ENCODE measurements around the gene MMP7.
A peak's percentile ranks its signal among the peaks of the same experiment; 100 is the strongest.

MMP7 gene

GRCh38 chr11:102559839-102560238 lies 29.3 kb upstream of the MMP7 start:
- FAIRE-seq (peak; percentile 75), DNase-seq (ENCODE audit: insufficient read length) (no peak)
- TF ChIP-seq TAF1 (IDR thresholded peaks at IDR 0.05; ENCODE audit: borderline replicate concordance, low read depth, low read length) (no peak), POLR2AphosphoS5 (IDR thresholded peaks at IDR 0.05; ENCODE audit: low read depth, low read length) (no peak), POLR2A (IDR thresholded peaks at IDR 0.05; ENCODE audit: low read depth, low read length) (no peak)

GRCh38 chr11:102555091-102555490 lies 24.5 kb upstream of the MMP7 start:
- DNase-seq (ENCODE audit: insufficient read length) (no peak), FAIRE-seq (peak; percentile 50)
- TF ChIP-seq POLR2A (IDR thresholded peaks at IDR 0.05; ENCODE audit: low read depth, low read length) (no peak), POLR2AphosphoS5 (IDR thresholded peaks at IDR 0.05; ENCODE audit: low read depth, low read length) (no peak), TAF1 (IDR thresholded peaks at IDR 0.05; ENCODE audit: borderline replicate concordance, low read depth, low read length) (no peak)

GRCh38 chr11:102553835-102554282 lies 23.3 kb upstream of the MMP7 start:
- TF ChIP-seq POLR2AphosphoS5 (IDR thresholded peaks at IDR 0.05; ENCODE audit: low read depth, low read length): peak; percentile 53; the same call in 1 of the 2 replicates
- peak; percentile 60; the same call in 1 of the 2 replicates for TF ChIP-seq TAF1 (IDR thresholded peaks at IDR 0.05; ENCODE audit: borderline replicate concordance, low read depth, low read length)
- TF ChIP-seq POLR2A (IDR thresholded peaks at IDR 0.05; ENCODE audit: low read depth, low read length): peak; percentile 51; the same call in 1 of the 2 replicates
- DNase-seq (ENCODE audit: insufficient read length) (no peak), FAIRE-seq (peak; percentile 98)

GRCh38 chr11:102552447-102553194 lies 22.1 kb upstream of the MMP7 start:
- TF ChIP-seq TAF1 (IDR thresholded peaks at IDR 0.05; ENCODE audit: borderline replicate concordance, low read depth, low read length) (no peak), POLR2A (IDR thresholded peaks at IDR 0.05; ENCODE audit: low read depth, low read length) (no peak), POLR2AphosphoS5 (IDR thresholded peaks at IDR 0.05; ENCODE audit: low read depth, low read length) (no peak)
- DNase-seq (ENCODE audit: insufficient read length): no peak
- FAIRE-seq: peak; percentile 80

GRCh38 chr11:102552020-102552419 lies 21.5 kb upstream of the MMP7 start:
- DNase-seq (ENCODE audit: insufficient read length): no peak
- no peak for FAIRE-seq
- TF ChIP-seq POLR2A (IDR thresholded peaks at IDR 0.05; ENCODE audit: low read depth, low read length): no peak
- TF ChIP-seq POLR2AphosphoS5 (IDR thresholded peaks at IDR 0.05; ENCODE audit: low read depth, low read length): no peak
- no peak for TF ChIP-seq TAF1 (IDR thresholded peaks at IDR 0.05; ENCODE audit: borderline replicate concordance, low read depth, low read length)

GRCh38 chr11:102551169-102551781 lies 20.7 kb upstream of the MMP7 start:
- FAIRE-seq (peak; percentile 91), DNase-seq (ENCODE audit: insufficient read length) (no peak)
- TF ChIP-seq POLR2AphosphoS5 (IDR thresholded peaks at IDR 0.05; ENCODE audit: low read depth, low read length) (peak; percentile 28; the same call in 1 of the 2 replicates), TAF1 (IDR thresholded peaks at IDR 0.05; ENCODE audit: borderline replicate concordance, low read depth, low read length) (no peak), POLR2A (IDR thresholded peaks at IDR 0.05; ENCODE audit: low read depth, low read length) (no peak)

GRCh38 chr11:102546923-102547471 lies 16.4 kb upstream of the MMP7 start:
- FAIRE-seq (peak; percentile 99), DNase-seq (ENCODE audit: insufficient read length) (no peak)
- TF ChIP-seq TAF1 (IDR thresholded peaks at IDR 0.05; ENCODE audit: borderline replicate concordance, low read depth, low read length): no peak
- no peak for TF ChIP-seq POLR2AphosphoS5 (IDR thresholded peaks at IDR 0.05; ENCODE audit: low read depth, low read length)
- TF ChIP-seq POLR2A (IDR thresholded peaks at IDR 0.05; ENCODE audit: low read depth, low read length): no peak

GRCh38 chr11:102546427-102546826 lies 15.9 kb upstream of the MMP7 start:
- no peak for DNase-seq (ENCODE audit: insufficient read length)
- TF ChIP-seq POLR2AphosphoS5 (IDR thresholded peaks at IDR 0.05; ENCODE audit: low read depth, low read length): no peak
- TF ChIP-seq POLR2A (IDR thresholded peaks at IDR 0.05; ENCODE audit: low read depth, low read length): no peak
- no peak for TF ChIP-seq TAF1 (IDR thresholded peaks at IDR 0.05; ENCODE audit: borderline replicate concordance, low read depth, low read length)
- no peak for FAIRE-seq

- FAIRE-seq: peak; percentile 85
- no peak for DNase-seq (ENCODE audit: insufficient read length)
- TF ChIP-seq POLR2A (IDR thresholded peaks at IDR 0.05; ENCODE audit: low read depth, low read length) (no peak), TAF1 (IDR thresholded peaks at IDR 0.05; ENCODE audit: borderline replicate concordance, low read depth, low read length) (no peak)
Measured at GRCh38 chr11:102545701-102546100, 15.2 kb upstream of the MMP7 start.

- DNase-seq (ENCODE audit: insufficient read length): no peak
- FAIRE-seq: no peak
- TF ChIP-seq POLR2A (IDR thresholded peaks at IDR 0.05; ENCODE audit: low read depth, low read length) (no peak), TAF1 (IDR thresholded peaks at IDR 0.05; ENCODE audit: borderline replicate concordance, low read depth, low read length) (no peak), POLR2AphosphoS5 (IDR thresholded peaks at IDR 0.05; ENCODE audit: low read depth, low read length) (no peak)
Measured at GRCh38 chr11:102544594-102544993, 14.0 kb upstream of the MMP7 start.

GRCh38 chr11:102539567-102539966 lies 9.0 kb upstream of the MMP7 start:
- FAIRE-seq (peak; percentile 21), DNase-seq (ENCODE audit: insufficient read length) (no peak)
- TF ChIP-seq POLR2AphosphoS5 (IDR thresholded peaks at IDR 0.05; ENCODE audit: low read depth, low read length) (no peak), TAF1 (IDR thresholded peaks at IDR 0.05; ENCODE audit: borderline replicate concordance, low read depth, low read length) (no peak), POLR2A (IDR thresholded peaks at IDR 0.05; ENCODE audit: low read depth, low read length) (no peak)

All from GM12892 (cell line).